ENCODE results near the gene POLR2I.
"Not testable (repeated sequence)": the region's sequence is repeated elsewhere in the genome, so short reads cannot be mapped to it uniquely, and the experiment has no call there.

POLR2I gene

GRCh38 chr19:36099166-36099785 is 15.4 kb downstream of the POLR2I start:
- no peak for DNase-seq

GRCh38 chr19:36097036-36097435 is 17.6 kb downstream of the POLR2I start:
- no peak for DNase-seq

GRCh38 chr19:36093687-36094086 is 21.0 kb downstream of the POLR2I start:
- DNase-seq: no peak

- peak; percentile 45 for DNase-seq
These were observed 21.5 kb downstream of the POLR2I start for GRCh38 chr19:36093146-36093662.

- DNase-seq: no peak
These were observed 22.1 kb downstream of the POLR2I start for GRCh38 chr19:36092566-36092965.

- DNase-seq: no peak
These were observed 23.6 kb downstream of the POLR2I start for GRCh38 chr19:36090910-36091695.

GRCh38 chr19:36089847-36090246 is 24.8 kb downstream of the POLR2I start:
- DNase-seq: no peak

GRCh38 chr19:36086326-36086725 is 28.3 kb downstream of the POLR2I start:
- DNase-seq: no peak

- no peak for DNase-seq
These were observed 30.3 kb downstream of the POLR2I start for GRCh38 chr19:36084231-36085009.

GRCh38 chr19:36082916-36083315 is 31.8 kb downstream of the POLR2I start:
- DNase-seq: no peak

- no peak for DNase-seq
These were observed 32.8 kb downstream of the POLR2I start for GRCh38 chr19:36081894-36082293.

- DNase-seq: no peak
These were observed 33.3 kb downstream of the POLR2I start for GRCh38 chr19:36081385-36081784.

GRCh38 chr19:36079389-36079945 is 35.2 kb downstream of the POLR2I start:
- DNase-seq: no peak

- DNase-seq: no peak
These were observed 41.4 kb downstream of the POLR2I start for GRCh38 chr19:36073121-36073876.

GRCh38 chr19:36072081-36072480 is 42.6 kb downstream of the POLR2I start:
- no peak for DNase-seq

- DNase-seq: not testable (repeated sequence)
These were observed 45.7 kb downstream of the POLR2I start for GRCh38 chr19:36068810-36069499.

- DNase-seq: no peak
These were observed 47.0 kb downstream of the POLR2I start for GRCh38 chr19:36067681-36068080.

GRCh38 chr19:36064826-36065225 is 49.8 kb downstream of the POLR2I start:
- DNase-seq: no peak
